ENCODE results near the gene PARP12.

PARP12 gene

DNA sequence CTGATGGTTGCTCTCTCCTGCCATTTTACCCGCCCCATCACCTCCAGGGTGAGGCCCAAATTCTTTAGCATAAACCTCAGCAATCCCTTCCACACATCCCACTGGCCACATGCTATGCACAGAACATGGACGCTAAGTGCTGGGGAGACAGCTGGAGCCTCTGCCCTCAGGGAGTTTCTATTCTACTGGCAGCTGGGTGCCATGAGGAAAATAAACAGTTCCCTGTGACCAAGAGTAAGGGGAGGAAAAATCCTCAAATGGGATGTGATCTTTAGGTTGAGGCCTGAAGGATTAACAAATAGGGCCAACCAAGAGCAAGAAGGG lies 1.2 kb downstream of the PARP12 start:
- Histone ChIP-seq H3K9me2 (ENCODE audit: low read depth, low read length) (no peaks in the 10 kb centered on the region), H3K4me2 (ENCODE audit: low read length) (peak overlapping the region; percentile 97), H3K27ac (ENCODE audit: low read depth, low read length, poor library complexity, severe bottlenecking) (peak overlapping the region; percentile 42), H3K79me2 (ENCODE audit: insufficient read depth, low read length) (peaks cover 16% of the 10 kb centered on the region; the same call in 1 of the 2 replicates), H3K27me3 (ENCODE audit: insufficient read depth, low read length) (no peaks in the 10 kb centered on the region), H3K4me3 (ENCODE audit: low read depth, low read length, poor library complexity, severe bottlenecking) (peak overlapping the region; percentile 97), H3K4me1 (ENCODE audit: insufficient read depth, low read length, severe bottlenecking) (peaks cover 32% of the 10 kb centered on the region), H3K9ac (ENCODE audit: low read length) (peak overlapping the region; percentile 91), H2AFZ (ENCODE audit: low read length) (no peak overlapping the region), H4K20me1 (ENCODE audit: insufficient read depth, low read length) (no peaks in the 10 kb centered on the region), H3K9me3 (ENCODE audit: low read length) (peaks cover 7% of the 10 kb centered on the region), H3K36me3 (ENCODE audit: insufficient read depth, low read length) (peaks cover 13% of the 10 kb centered on the region; the same call in 1 of the 2 replicates), H3F3A (ENCODE audit: insufficient read depth, low read length) (no peaks in the 10 kb centered on the region)
- TF ChIP-seq EZH2 (IDR thresholded peaks at IDR 0.05; ENCODE audit: borderline replicate concordance, low read length): no peak
- no peak for TF ChIP-seq CTCF (IDR thresholded peaks at IDR 0.05; ENCODE audit: low read length)

GRCh38 chr7:140060788-140061606 lies 1.8 kb downstream of the PARP12 start:
- H3K4me1 ChIP-seq (ENCODE audit: insufficient read depth, low read length, severe bottlenecking): peaks cover 32% of the 10 kb centered on the region
- peaks cover 16% of the 10 kb centered on the region; the same call in 1 of the 2 replicates for H3K79me2 ChIP-seq (ENCODE audit: insufficient read depth, low read length)

DNA sequence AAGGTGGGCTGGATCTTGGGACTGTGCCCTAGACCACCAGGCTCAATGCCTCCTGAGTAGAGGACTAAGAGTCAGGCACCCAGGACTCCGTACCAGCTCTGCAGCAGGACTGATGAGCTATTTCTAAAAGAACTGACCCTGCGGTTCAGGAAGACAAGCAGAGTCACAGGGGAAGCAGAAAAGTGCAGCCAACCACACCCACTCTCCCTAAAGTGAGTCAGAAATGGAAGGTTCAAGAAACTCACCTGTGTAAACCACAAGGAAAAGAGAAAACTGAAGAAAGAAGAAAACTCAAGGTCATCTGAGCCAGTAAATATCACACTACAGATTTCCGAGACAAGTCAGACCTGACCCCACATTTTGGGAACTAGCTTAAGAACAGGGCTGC lies 2.5 kb downstream of the PARP12 start:
- H3K27me3 ChIP-seq (ENCODE audit: insufficient read depth, low read length): no peaks in the 10 kb centered on the region
- H4K20me1 ChIP-seq (ENCODE audit: insufficient read depth, low read length): no peaks in the 10 kb centered on the region
- H3K27ac ChIP-seq (ENCODE audit: low read depth, low read length, poor library complexity, severe bottlenecking): no peak overlapping the region
- peaks cover 16% of the 10 kb centered on the region; the same call in 1 of the 2 replicates for H3K79me2 ChIP-seq (ENCODE audit: insufficient read depth, low read length)
- peaks cover 32% of the 10 kb centered on the region for H3K4me1 ChIP-seq (ENCODE audit: insufficient read depth, low read length, severe bottlenecking)
- H3K9me3 ChIP-seq (ENCODE audit: low read length): no peaks in the 10 kb centered on the region
- H3K9me2 ChIP-seq (ENCODE audit: low read depth, low read length): no peaks in the 10 kb centered on the region
- no peak overlapping the region for H2AFZ ChIP-seq (ENCODE audit: low read length)
- H3K4me2 ChIP-seq (ENCODE audit: low read length): peak overlapping the region; percentile 97
- peaks cover 23% of the 10 kb centered on the region; the same call in 1 of the 2 replicates for H3K36me3 ChIP-seq (ENCODE audit: insufficient read depth, low read length)
- H3K9ac ChIP-seq (ENCODE audit: low read length): no peak overlapping the region
- H3K4me3 ChIP-seq (ENCODE audit: low read depth, low read length, poor library complexity, severe bottlenecking): no peak overlapping the region
- no peaks in the 10 kb centered on the region for H3F3A ChIP-seq (ENCODE audit: insufficient read depth, low read length)
- TF ChIP-seq EZH2 (IDR thresholded peaks at IDR 0.05; ENCODE audit: borderline replicate concordance, low read length): no peak
- TF ChIP-seq CTCF (IDR thresholded peaks at IDR 0.05; ENCODE audit: low read length): no peak

More at GRCh38 chr7:140060788-140061606, 1.8 kb downstream of the PARP12 start:
- Histone ChIP-seq H3K9me2 (ENCODE audit: low read depth, low read length) (no peaks in the 10 kb centered on the region), H3K9me3 (ENCODE audit: low read length) (peaks cover 1% of the 10 kb centered on the region; the same call in 1 of the 2 replicates), H3K4me3 (ENCODE audit: low read depth, low read length, poor library complexity, severe bottlenecking) (peak overlapping the region; percentile 97), H3K27ac (ENCODE audit: low read depth, low read length, poor library complexity, severe bottlenecking) (no peak overlapping the region), H3K9ac (ENCODE audit: low read length) (peak overlapping the region; percentile 91; the same call in 1 of the 2 replicates), H3K4me2 (ENCODE audit: low read length) (peak overlapping the region; percentile 97), H4K20me1 (ENCODE audit: insufficient read depth, low read length) (no peaks in the 10 kb centered on the region), H3F3A (ENCODE audit: insufficient read depth, low read length) (no peaks in the 10 kb centered on the region), H3K27me3 (ENCODE audit: insufficient read depth, low read length) (no peaks in the 10 kb centered on the region), H3K36me3 (ENCODE audit: insufficient read depth, low read length) (peaks cover 19% of the 10 kb centered on the region; the same call in 1 of the 2 replicates), H2AFZ (ENCODE audit: low read length) (no peak overlapping the region)
- TF ChIP-seq EZH2 (IDR thresholded peaks at IDR 0.05; ENCODE audit: borderline replicate concordance, low read length) (no peak), CTCF (IDR thresholded peaks at IDR 0.05; ENCODE audit: low read length) (no peak)
